A204.1 (cell line): Measurements from ENCODE around the gene CHCHD6.
A peak's percentile ranks its signal among the peaks of the same experiment; 100 is the strongest.

Experiments
- FAIRE-seq: peaks from 2 replicates; lab custom pipeline; 2012; peaks lifted over from hg19 to GRCh38; lab: Jason Lieb, UNC

The CHCHD6 gene

GRCh38 chr3:126925411-126926171 is 221.6 kb downstream of the CHCHD6 start:
- FAIRE-seq, result no peak

GRCh38 chr3:126926684-126927400 is 222.8 kb downstream of the CHCHD6 start:
- FAIRE-seq, result peak; percentile 98

DNA sequence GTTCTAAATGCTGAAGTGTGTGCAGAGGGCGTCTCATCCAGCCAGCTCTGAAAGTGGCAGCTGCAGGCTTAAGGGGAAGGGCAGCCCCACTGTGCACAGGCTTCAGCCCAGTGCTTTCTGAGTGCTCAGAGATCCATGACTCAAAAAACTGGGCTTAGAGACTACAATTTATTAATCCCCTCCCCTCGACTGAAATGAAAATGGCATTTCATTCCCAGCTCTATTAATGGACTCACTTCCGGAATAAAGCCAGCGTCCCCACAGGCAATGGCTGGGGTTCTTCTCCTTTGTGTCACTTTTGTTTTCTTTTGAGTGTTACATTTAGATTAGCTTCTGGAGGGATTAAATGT is 223.3 kb downstream of the CHCHD6 start:
- peak; percentile 82 for FAIRE-seq

GRCh38 chr3:126927846-126928245 is 223.8 kb downstream of the CHCHD6 start:
- no peak for FAIRE-seq

DNA sequence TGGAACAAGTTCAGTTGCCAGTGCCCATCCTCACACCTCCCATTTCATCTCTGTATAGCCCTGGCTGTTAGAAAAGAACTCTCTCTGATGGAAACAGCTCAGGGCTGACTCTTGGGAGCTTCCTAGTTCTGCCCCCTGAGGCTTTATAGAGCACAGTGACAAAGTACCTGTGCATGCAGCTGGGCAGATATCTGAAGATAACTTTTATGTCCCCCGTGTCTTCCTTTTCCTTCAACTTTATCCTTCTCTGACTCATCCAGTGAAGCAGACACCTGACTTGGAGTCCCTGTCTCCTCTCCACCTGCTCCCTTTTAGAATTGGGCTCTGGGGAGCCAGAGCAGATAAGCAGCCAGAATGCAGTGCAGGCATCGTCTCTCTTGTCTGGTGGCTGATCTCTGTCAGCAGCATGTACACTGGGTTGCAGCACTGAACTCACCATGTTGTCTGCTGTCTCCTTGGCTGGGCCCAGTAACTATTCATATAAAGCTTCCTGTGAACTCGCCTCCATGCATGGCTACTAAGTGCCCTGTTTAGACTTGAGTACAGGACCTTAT is 225.0 kb downstream of the CHCHD6 start:
- FAIRE-seq, result no peak

DNA sequence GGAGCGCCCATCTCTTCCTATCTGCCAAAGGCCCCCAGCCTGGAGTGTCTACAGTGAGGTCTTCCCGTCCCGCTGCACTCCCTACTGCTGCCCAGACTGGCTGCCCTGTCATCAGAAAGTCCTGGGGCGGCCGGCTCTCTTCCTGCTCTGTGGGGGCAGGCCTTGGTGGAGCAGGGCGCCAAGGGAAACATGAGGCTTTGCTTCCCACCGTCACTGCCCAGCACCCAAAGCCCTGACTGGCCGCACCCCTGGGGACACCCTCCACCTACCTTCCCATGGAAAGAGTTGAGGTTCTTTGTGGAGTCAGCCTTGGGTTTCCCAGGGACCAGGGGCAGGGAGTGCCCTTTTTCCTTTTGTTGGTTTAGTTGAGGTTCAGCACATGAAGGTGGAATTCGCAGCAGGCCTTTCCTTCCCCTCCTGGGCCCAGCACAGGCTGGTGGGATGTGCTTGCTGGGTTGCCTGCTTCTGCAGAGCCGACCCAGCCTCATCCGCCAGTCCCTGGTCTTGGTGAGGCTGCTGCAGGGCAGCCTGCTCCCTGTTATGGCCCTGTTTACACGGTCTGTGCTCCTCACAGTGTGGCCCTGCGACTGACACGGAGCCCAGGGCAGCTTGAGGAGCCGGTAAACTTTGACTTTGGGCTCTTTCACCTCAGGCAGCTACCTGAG is 227.0 kb downstream of the CHCHD6 start:
- no peak for FAIRE-seq

GRCh38 chr3:126931806-126932187 is 227.8 kb downstream of the CHCHD6 start:
- FAIRE-seq, result no peak

GRCh38 chr3:126932188-126932931 is 228.3 kb downstream of the CHCHD6 start:
- FAIRE-seq, result no peak

DNA sequence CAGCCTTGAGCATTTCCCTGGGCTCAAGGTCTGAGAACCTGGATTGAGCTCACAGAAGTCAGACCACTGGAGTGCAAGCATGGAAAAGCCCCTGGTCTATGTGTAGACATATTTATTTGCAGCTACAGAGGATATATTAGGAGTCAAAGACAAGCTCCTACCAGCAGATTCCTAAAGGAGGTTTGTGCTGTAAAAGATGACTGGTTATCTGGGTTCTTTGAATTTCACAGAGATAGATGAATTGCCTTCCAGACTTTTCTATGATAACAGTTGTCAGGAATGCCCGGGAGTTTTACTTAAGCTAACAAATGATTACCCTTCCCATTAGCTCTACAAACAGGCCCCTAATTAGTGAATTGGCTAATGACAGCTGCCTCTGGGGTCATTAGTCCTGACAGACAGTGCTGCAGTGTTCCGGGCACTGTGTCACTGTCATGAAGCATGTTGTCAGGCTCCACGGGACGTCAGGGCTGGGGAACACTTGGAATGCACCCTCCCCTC is 230.0 kb downstream of the CHCHD6 start:
- FAIRE-seq, result no peak

- FAIRE-seq, result no peak
Measured at GRCh38 chr3:126934991-126935390, 231.0 kb downstream of the CHCHD6 start.

- FAIRE-seq, result no peak
Measured at GRCh38 chr3:126935756-126936509, 231.9 kb downstream of the CHCHD6 start.

DNA sequence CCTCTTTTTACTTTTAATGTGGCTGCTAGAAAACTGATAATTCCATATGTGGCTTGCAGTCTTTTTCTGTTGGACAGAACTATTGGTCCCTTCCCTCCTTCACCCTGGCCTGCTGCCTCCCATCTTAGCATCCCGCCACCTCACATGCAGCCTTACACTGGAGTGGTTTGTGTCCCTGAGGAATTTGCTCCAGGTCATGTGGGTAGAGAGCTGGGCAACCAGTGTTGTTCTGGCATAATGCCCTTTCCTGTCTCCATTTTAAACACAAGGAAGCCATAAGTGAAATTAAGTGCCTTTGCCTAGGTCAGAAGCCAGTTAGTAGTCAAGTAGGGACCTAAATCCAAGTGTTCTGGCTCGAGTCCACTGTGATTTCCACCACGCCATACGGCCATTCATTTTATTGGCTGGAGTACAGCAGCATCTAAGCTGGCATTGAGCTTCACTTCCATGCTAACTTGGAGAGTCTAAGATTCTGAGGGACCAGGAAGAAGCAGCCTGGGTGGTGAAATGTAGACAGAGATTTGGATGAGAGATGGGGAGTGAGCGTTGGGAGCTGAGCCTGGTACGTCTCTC is 232.9 kb downstream of the CHCHD6 start:
- FAIRE-seq, result no peak

GRCh38 chr3:126937533-126937932 is 233.5 kb downstream of the CHCHD6 start:
- FAIRE-seq, result no peak

DNA sequence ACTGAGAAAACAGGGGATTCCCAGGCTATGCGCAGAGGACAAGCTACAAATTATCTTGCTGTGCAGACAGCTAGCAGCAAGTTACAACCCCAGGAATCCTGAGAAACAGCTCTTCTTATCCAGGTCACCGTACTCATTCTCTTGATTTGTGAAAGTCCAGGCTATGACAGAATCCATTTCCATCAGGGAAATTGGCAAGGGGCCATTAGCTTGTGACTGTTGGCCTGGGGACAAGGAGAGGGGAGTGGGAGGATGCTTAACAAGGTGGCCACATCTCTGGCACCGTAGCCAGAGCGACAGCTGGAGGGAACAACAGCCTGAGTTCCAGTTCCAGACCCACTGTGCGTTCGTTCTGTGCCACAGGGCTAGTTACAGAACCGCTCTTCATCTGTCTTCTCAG is 233.9 kb downstream of the CHCHD6 start:
- FAIRE-seq, result no peak

GRCh38 chr3:126938520-126939337 is 234.7 kb downstream of the CHCHD6 start:
- no peak for FAIRE-seq

DNA sequence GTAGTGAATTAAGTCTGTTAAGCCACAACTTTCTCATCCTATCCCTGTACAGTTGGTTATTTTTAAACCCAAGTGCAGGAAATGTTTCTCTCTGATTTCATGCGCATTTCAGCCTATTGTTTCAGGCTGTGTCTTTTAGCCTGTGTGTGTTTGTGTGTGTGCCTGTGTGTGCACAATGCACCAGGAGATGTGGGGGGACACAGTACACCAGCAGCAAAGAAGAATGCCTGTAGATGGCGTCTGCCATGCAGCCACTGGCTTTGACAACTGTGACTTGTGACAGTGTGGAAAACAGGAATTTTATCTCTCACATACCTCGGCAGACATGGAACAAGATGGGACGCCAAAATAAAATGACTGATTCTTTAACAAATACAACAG is 235.3 kb downstream of the CHCHD6 start:
- FAIRE-seq, result no peak

DNA sequence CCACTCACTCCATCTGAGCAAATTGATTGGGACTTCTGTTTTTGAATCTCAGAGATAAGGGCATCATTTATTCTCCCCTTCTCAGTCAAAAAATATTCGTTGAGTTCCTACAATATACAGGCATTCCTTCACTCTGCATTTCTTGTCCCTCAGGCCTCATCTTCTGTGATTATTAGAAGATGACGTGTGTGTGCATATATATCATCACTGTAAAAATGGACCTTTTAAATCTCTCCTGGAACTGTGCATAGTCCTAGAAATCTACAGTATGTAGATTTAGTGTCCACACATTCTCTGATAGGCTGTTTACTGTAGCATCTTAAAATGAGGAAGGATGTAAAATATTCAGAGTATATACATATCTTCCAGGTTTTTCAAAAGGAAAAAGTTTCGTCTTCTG is 235.7 kb downstream of the CHCHD6 start:
- no peak for FAIRE-seq

GRCh38 chr3:126941721-126942270 is 237.8 kb downstream of the CHCHD6 start:
- FAIRE-seq, result no peak

GRCh38 chr3:126944089-126944965 is 240.3 kb downstream of the CHCHD6 start:
- no peak for FAIRE-seq
